Right lung (tissue), 5 donors: ENCODE results near the gene SYVN1. TPM values are rescaled to one million over a fixed set of nuclear protein-coding genes. Genes with fewer than 3 reads are reported as not detected.
A peak's percentile ranks its signal among the peaks of the same experiment; 100 is the strongest.
"Not testable (repeated sequence)": the region's sequence is repeated elsewhere in the genome, so short reads cannot be mapped to it uniquely, and the experiment has no call there.

Experiments
- DNase-seq, 2 donors: peaks; one replicate each; pipeline ENCODE4 v3.0.0-alpha.2; 2013
- polyA plus RNA-seq, 5 donors: library from polyadenylated mRNA; unstranded; fragments of 120-200 nt; gene quantifications; one replicate each; pipeline versions ENCODE4 v1.2.1 to v1.2.3, GENCODE V29; 2013; ENCODE audit warnings: inconsistent platforms in 1 of 5, low replicate concordance in 1 of 5; ENCODE audit not compliant: insufficient read length in 5 of 5, insufficient read depth in 1 of 5

SYVN1 gene
- polyA plus RNA-seq, 5 donors = 39.1 to 50.0 (median 49.1) TPM

DNA sequence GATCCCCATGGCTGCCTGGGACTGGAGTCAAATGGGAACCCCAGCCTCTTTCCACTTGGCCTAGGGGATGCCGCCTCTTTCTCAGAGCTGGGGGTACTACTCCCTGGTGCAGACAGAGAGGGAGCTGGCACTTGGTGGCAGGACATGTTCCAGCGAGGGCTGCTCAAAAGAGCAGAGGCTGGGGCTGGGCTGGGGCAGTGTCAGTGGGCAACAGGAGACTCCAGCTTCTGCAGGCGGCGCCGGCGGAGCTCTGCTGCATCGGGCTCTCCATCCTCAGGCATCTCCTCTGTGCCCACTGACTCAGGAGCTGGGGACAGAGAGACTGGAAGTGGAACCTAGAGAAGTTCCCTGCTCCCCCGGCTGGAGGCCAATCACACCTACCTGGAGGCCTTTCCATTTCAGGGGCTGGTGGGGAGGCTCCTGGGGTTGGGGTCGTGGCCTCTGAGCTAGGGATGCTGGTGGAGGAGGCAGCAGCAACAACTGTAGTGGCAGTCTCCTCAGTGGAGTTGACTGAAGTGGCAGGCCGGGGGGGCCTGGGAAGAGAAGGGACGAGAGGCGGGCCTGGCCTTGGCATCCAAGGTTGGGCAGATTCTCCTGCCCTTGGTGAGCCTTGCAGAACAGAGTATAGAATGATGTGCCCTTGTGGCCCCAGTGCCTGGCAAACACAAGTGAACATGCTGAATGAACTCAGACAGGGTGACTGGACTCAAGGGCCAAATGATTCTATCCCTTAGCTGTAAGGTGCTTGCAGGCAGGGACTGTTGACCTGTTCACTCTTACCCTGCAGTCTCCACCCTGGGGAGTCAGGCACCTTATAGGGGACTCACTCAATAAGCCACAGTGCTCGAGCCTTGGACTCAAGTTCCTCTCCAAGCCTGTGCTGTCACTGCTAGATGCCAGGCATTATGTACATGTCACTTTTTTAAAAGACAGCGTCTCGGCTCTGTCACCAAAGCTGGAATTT, 5.9 kb downstream of the SYVN1 start:
- DNase-seq = no peak

DNA sequence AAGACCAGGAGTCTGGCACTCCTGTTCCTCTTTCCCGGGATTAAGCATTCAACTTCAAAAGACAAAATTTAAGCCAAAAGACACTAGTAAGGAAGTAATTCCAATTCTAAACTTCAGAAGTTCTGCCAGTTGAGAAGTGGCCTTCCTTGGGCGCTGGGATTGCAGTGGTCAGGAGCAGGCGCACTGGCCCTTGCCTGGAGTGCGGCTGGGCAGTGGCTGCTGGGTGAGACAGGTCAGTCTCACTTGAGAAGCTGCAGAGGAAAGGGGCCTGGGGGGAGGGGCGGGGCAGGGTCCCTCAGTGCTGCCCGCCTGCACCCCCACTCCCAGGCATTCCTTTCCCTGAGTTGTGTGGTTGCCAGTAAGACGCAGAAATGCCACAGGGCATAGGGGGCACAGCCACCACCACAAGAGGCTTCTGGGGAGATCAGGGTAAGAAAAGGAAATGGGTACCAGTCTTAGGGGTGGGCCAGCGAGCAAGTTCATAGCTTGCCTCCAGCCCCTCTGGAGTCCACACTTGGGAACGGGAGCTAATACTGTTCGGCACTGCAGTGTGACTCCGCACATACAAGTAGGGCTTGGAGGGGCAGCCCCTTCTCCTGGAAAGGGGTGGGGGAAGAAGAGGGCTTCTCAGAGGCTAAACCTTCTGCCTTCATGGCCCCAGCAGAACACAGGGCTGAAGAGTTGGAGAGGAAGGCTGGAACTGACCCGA, 6.7 kb downstream of the SYVN1 start:
- DNase-seq = no peak

DNA sequence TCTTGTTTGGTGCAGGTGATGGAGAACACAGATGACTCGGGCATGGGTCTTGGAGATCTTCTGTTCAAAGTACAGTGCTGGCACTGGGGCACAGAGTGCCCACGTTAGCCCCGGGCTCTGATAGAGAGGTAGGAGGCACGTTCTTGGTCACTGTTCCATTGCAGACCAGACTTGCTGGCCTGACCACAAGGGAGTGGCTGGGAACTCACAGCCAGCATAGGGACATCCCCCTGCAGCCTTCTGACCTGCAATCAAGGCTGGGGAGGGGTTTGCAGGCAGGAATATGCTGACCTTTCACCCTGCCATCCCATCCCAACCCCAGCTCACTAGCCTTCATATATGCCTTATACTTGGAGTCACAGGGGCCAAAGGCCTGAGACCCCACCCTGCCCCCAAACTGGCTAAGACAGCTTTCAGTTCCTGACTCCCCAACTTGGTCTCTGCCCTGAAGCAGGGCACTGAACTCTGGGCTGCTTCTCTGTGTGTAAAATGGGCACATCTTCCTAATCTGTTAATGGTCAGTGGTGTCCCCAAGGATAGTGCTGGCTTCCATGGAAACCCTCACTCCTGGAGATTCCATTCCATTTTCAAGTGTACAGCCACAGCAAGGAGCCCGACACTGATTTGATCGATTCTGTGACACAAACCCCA, 7.6 kb downstream of the SYVN1 start:
- DNase-seq = no peak

DNA sequence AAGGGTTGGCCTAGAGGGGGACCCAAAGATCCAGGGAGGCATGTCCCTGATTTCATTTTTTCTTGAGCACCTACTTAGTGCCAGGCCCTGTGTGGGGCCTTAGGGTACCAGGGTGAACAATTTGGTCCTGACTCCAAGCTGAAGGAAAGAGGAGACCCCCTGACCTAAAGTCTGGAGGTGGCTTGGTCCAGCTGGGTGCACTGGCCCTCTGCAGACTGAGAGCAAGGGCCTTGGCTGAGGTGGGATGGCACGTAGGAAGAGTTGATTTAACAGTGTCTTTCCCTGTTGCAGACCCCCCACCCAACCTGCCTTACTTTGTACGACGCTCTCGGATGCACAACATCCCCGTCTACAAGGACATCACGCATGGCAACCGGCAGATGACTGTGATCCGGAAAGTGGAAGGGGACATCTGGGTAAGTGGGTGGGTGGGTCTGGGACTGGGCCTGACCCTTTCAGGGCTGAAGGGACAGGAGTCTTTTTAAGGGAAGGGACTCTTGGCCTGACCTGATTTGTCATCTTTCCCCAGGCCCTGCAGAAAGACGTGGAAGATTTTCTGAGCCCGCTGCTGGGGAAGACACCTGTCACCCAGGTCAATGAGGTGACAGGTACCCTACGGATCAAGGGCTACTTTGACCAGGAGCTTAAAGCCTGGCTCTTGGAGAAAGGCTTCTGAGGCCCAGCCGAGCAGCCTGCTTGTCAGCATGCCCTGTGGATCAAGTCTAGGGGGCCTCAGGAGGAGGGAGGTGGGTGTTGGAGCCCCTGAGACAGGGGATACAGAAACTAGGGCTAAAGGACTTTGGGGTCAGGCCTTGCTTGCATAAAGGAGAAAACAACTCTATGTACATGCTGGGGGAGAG, 8.9 kb downstream of the SYVN1 start:
- no peak for DNase-seq

DNA sequence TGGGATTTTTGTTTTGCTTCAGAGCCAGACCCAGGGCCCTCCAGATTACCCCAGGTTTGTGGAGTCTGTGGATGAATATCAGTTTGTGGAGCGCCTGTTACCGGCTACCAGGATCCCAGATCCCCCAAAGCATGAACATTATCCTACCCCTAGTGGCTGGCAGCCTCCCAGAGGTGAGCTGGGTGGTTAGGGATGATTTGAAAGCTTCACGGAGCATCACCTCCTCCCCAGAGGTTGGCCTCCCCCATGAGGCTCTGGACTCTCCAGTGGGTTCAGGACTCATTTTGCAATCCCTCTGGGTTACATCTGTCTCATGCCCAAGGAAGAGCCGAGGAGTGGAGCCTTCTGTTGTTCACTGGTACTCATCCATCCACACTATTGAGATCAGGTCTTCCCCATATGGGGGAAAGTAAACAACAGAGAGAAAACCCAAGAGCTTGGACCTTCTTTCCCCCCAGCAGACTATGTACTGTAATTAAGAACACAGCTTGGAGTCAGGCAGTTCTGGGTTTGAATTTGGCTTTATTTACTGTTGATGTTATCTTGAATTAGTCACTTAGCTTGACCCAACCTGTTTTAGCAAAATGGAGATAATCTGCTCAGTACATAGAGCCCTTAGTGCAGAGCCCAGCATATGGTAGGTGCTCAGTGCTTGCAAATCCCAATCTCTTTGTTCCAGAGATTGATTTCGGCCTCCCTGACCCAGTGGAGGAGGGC, 9.7 kb downstream of the SYVN1 start:
- no peak for DNase-seq

DNA sequence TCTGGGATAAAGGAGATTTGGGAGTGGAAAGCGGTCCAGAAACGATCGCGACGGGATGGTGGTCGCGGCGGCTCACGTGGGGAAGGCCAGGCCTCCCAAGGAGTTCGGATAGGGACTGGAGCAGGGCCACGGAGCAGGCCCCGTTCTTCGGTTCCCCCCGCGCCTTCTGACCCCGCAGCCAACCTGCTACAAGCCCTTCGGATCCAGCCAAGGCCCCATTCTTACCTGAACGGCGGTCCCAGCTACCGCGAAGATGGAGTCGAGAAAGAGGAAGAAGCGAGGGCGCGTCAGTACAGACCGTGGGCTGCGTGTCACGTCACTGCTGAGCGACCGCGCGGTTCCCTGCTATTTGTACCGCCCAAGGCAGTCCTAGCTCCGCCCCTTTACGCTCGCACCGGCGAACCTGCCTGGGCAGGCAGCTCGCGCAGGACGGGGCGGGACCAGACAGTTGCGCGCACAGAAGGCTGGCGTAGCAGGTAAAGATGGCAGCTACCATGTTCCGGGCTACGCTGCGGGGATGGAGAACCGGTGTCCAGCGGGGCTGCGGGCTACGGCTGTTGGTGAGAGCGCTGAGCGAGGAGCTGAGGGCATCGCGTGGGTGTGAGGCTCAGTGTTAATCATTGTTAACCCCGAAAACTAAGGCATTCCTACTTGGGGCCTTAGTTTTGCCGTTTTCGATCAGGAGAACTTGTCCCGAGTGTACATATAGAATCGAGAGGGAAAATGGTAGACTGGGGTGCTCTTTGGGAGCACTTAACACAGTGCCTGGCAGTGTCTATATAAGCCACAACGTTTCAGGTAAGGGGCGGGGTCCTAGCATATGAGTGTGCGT, 12.2 kb downstream of the SYVN1 start, which contains the start of the genes FAU and MRPL49:
TSS of gene FAU (minus strand) at position 270 of the 832 bp plus-strand sequence. CDS start 321 bp downstream, outside the sequence.
TSS of gene MRPL49 (plus strand) at position 457 of the 832 bp plus-strand sequence. CDS start at position 483, 26 bp downstream.
- peak; percentile 95 to 96 for DNase-seq

DNA sequence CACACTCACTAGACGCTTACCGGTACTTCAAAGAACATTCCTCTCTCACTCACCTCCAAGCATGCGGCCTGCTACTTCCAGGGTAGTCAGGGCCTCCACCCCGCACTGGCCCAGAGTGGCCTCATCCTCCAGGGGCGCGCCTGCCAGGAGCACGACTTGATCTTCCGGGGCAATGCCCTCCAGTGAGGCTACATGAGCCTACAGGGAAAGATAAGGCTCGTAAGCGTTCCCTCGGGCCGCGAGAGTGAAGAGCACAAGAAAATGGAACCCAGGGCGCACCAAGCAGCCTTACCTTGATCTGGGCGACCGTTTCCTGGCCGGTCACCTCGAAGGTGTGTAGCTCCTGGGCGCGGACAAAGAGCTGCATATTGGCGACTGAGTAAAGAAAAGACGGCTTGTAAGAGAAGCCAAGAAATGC, 12.9 kb downstream of the SYVN1 start:
- no peak for DNase-seq

DNA sequence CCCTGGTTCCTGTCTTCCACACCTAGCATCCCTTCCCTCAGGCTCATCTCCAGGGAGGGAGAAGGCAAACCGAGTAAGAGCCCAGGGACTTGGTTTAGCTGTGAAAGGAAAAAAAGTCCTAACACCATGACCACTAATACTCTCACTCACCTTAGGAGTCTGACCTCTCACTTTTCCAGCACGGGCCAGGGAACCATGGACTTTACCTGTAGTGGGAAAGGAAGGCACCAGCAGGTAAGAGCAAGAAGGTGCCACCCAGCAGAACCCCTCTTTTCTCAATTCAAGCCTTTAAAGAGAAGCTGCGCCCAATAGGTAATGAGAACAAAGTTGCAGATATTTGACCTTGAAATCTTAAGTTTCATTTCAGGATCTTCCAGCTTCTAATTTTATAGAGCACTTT, 13.5 kb downstream of the SYVN1 start:
- no peak for DNase-seq

DNA sequence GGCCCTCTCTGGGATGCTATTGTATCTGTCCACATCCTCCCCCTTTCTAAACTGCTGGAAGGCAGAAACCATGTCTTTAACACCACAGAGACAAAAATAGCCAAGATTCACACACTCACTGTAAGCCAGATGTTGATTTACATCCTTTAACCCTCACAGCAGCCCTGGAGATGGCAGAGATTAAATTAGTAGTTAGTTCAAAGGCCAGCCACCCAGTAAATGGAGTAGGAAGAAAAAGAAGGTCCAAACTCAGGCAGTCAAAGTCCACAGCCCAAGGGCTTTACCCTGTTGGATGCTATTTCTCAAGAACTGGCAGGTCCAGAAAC, 14.7 kb downstream of the SYVN1 start:
- no peak for DNase-seq

DNA sequence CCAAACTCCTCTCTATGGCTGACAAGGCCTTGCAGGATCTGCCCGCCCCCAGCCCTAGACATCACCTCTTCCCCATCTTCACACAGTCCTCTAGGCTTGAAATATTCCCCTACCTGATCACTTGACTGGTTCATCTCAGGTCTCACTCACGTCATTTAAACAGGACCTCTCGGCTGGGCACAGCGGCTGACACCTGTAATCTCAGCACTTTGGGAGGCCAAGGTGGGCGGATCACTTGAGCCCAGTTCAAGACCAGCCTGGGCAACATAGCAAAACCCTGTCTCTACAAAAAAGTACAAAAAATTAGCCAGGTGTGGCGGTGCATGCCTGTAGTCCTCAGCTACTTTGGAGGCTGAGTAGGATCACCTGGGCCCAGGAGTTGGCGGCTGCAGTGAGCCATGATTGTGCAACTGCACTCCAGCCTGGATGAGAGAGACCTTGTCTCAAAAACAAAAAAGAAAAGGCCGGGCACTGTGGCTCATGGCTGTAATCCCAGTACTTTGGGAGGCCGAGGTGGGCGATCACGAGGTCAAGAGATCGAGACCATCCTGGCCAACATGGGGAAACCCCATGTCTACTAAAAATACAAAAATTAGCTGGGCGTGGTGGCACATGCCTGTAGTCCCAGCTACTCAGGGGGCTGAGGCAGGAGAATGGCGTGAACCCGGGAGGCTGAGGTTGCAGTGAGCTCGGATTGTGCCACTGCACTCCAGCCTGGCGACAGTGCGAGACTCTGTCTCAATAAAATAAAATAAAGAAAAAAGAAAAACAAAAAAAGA, 15.2 kb downstream of the SYVN1 start:
- DNase-seq = not testable (repeated sequence)

DNA sequence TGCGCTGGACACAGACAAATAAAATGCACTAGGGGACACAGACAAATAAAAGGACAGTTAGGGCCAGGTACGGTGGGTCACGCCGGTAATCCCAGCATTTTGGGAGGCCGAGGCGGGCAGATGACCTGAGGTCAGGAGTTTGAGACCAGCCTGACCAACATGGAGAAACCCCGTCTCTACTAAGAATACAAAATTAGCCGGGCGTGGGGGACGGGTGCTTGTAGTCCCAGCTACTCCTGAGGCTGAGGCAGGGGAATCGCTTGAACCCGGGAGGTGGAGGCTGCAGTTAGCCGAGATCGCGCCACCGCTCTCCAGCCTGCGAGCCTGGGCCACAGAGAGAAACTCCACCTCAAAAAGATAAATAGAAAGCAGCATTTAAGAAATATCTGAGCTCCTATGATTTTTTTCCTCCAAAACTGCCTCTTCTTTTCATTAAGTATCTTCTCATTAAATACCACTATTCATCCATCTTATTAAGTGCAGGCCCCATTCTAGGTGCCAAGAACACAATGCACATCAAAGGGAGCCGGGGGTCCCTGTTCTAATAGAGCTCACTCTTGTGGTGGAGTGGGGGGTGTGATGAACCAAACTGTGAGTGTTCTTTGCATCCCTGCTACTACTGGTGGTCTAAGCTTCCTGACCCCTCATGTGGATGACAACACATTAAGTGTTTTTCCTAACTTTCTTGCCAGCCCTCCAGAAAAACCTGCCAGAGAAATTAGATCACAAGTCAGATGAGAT, 16.1 kb downstream of the SYVN1 start:
- no peak for DNase-seq

DNA sequence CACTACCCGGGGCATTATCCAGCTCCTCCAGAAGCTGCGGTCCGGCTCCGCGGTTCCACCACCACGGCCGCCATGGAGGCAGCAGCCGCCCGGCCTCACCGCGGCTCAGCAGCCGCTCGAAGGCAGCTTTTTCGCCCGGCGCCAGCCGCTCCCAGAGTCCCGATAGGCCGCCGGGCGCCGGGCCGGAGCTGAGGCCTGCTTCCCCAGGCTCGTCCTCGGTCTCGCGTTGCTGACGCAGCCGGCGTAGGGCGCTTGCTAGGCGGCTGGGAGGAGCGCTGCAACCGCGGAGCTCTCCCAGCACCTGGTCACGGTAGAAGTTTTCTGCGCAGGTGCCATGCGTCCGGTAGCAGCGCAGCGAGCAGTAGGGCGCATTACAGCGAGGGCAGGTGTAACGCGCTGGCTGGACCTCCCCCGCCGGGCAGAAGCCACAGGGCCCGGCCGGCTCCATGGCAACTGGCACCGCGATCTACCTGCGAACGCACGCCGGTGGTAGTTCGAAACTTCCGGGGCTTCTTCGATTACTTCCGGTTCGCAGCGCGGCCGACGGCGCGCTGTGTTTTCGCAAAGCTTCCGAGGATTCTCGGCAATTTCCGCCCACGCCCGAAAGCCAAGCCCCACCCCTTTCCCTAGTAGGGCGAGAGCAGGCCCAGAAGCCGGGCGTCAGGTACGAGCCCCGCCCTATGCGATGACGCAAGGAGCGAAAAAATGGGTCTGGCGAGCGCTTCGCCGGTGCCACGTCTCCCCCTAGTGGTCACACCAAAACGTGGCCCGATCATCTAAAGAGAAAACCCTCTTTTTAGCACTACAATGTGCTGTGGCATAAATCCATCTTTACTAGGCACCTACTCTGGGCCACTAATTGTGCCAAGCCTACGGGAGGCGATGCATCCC, 16.9 kb downstream of the SYVN1 start, which contains the start of gene ZNHIT2:
TSS of gene ZNHIT2 (minus strand) at position 496 of the 891 bp plus-strand sequence. CDS start at position 448, 48 bp downstream.
- DNase-seq = peak; percentile 99

DNA sequence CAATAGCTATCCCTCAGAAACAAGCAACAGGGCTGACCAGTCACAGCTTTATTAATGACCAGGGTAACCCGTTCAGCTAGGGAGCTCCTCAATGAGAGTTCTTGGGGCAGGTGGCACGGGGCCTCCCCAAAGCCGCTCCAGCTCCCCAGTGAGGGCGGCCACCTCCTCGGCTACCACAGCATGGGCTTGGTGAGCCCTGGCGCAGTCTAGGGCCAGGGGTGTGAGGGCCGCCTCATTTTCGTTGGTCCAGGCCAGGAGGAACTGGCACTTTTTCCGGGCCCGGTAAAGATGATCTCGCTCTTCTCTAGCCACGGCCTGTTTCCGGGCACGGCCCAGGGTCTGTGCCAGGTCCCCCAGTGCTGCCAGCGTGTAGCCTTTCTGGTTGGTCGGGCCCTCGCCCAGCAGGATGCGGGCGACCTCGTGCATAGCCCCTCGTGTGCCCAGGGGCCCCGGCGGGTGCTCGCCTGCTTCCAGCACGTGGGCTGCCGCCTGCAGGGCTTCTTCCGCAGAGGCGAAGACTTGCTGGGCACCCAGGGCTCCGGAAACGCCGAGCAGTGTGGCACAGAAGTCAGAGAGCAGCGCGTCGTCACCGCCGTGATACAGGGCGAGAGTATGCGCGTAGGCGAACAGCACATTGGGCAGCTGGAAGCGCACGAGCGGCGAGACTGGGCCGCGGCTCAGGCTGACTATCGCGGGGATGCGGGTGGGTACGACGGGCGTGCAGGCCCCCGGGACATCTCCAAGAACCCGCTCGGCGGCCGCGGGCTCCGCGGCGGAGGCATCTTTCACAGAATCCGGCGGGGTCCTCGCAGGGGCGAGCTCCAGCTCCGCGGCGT, 17.7 kb downstream of the SYVN1 start:
- no peak for DNase-seq

DNA sequence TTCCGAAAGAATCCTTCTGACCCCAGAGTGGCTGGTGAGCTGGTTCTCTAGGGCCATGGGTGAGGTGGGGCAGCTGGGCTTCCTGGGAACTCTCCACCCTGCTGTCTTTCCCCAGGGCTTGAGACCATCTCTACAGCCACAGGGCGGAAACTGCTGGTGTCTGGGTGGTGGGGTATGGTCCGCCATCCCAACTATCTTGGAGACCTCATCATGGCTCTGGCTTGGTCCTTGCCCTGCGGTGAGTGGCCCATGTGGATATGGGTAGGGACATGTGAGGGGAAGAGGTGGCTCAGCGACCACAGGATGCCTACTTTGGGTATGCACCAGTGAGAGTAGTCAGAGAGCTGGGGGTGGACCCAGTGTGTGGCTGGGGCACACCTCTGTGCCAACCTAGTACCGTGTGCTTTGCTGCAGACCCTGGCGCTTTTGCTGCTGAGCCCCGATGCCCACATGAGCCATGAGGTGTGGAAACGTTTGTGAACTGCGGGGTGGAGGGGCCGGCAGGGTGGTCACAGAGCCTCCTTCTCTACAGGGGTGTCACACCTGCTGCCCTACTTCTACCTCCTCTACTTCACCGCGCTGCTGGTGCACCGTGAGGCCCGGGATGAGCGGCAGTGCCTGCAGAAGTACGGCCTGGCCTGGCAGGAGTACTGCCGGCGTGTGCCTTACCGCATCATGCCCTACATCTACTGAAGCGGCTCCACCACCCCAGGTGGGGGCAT, 18.8 kb downstream of the SYVN1 start:
- DNase-seq = no peak

DNA sequence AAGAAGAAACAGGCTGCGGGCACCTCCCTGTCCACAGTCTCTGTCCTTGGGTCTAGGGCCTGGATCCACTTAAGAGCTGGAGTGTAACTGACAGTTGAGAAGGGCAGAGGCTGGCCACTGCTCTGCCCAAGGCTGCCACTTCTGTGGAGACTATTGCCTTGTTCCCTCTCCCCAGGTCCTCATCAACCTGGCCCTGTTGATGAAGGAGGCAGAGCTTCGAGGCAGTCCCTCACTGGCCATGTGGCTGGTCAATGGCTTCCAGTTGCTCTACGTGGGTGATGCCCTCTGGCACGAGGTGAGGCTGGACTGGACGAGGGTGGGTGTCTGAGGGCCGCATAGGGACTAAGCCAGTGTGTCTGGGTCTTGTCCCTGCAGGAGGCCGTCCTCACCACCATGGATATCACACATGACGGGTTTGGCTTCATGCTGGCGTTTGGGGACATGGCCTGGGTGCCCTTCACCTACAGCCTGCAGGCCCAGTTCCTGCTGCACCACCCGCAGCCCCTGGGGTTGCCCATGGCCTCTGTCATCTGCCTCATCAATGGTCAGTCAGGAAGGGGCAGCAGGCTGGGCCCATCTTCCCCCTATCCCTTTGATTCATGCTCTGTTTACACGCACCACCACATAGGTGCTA, 19.7 kb downstream of the SYVN1 start:
- no peak for DNase-seq
